Gastrocnemius medialis (tissue), 4 donors: Measurements from ENCODE around the gene OTOA. TPM values are rescaled to one million over a fixed set of nuclear protein-coding genes. Genes with fewer than 3 reads are reported as not detected.

ENCODE experiments used
- ATAC-seq, 2 donors: fragments of 150-250 bp; one replicate each; pipeline ENCODE4 v1.9.1; 2016
- DNase-seq, 2 donors: peaks; one replicate each; pipeline ENCODE4 v3.0.0-alpha.2; 2019
- H3K27ac ChIP-seq, 4 donors: fragments of 200-600 bp; sonication (generic); 1 replicate in 1 of 4; 2 replicates in 3 of 4; pipeline ENCODE4 v1.5.1; 2016 to 2018; ENCODE audit warnings: mild to moderate bottlenecking in 2 of 4, moderate library complexity in 1 of 4
- H3K27me3 ChIP-seq, 3 donors: fragments of 200-600 bp; sonication (generic) in 2 of 3; 1 replicate in 1 of 3; 2 replicates in 2 of 3; pipeline versions ENCODE4 v1.5.1 to v1.6.0; 2016 to 2019; ENCODE audit warnings: mild to moderate bottlenecking in 1 of 3, moderate library complexity in 1 of 3
- H3K36me3 ChIP-seq, 2 donors: fragments of 200-600 bp; sonication (generic) in 1 of 2; one replicate each; pipeline ENCODE4 v1.5.1; 2017 to 2018
- H3K4me1 ChIP-seq, 2 donors: fragments of 200-600 bp; sonication (generic) in 1 of 2; one replicate each; pipeline ENCODE4 v1.5.1; 2016 to 2017; ENCODE audit warnings: mild to moderate bottlenecking in 2 of 2
- H3K4me3 ChIP-seq, 4 donors: fragments of 200-600 bp; sonication (generic) in 3 of 4; 1 replicate in 1 of 4; 2 replicates in 3 of 4; pipeline ENCODE4 v1.5.1; 2016 to 2019; ENCODE audit warnings: mild to moderate bottlenecking in 2 of 4
- H3K9me3 ChIP-seq, 3 donors: fragments of 200-600 bp; sonication (generic) in 2 of 3; 1 replicate in 1 of 3; 2 replicates in 2 of 3; pipeline ENCODE4 v1.5.1; 2016 to 2019
- CTCF ChIP-seq, 5 experiments: fragments of 450-650 bp in 3 of 5; fragments of 200-600 bp in 2 of 5; sonication (generic) in 2 of 5; IDR thresholded peaks in 4 of 5; conservative IDR thresholded peaks in 1 of 5; 1 replicate in 4 of 5; 2 replicates in 1 of 5; pipeline ENCODE4 v1.5.1; 2016 to 2019; ENCODE audit warnings: antibody characterized with exemption in 5 of 5, mild to moderate bottlenecking in 3 of 5, moderate library complexity in 3 of 5
- POLR2A ChIP-seq, 2 donors: fragments of 450-650 bp; IDR thresholded peaks; one replicate each; pipeline ENCODE4 v1.6.1; 2017; ENCODE audit warnings: antibody characterized with exemption in 2 of 2, mild to moderate bottlenecking in 2 of 2, moderate library complexity in 2 of 2
- in situ Hi-C, 4 donors: fragments of 200-750 bp; cut with MboI; loops; one replicate each; pipeline versions ENCODE4 v1.15.0 to v1.8.0; 2017; ENCODE audit warnings: low sequenced_read_pairs in 4 of 4
- intact Hi-C: fragments of 100-400 bp; cut with DNase I; formaldehyde crosslinking; loops from one replicate; pipeline ENCODE4 v1.15.1; 2023; ENCODE audit warnings: low total_unique reads
- total RNA-seq, 4 donors: library from RNA; depleted of rRNA; stranded (reverse); fragments of >200 nt; gene quantifications; one replicate each; pipeline versions ENCODE4 v1.1.0 to v1.2.3, GENCODE V29; 2016

The OTOA gene
- total RNA-seq, 4 donors from 2014 or later: 1.6 TPM; not detected in 3

GRCh38 chr16:21619765-21620425, 43.9 kb upstream of the OTOA start:
- H3K36me3 ChIP-seq: peaks cover 0 to 1% of the 10 kb centered on the region in 2 donors
- H3K27ac ChIP-seq: no peak overlapping the region
- in situ Hi-C loops: no loop called here
- intact Hi-C loops: no loop called here
- H3K9me3 ChIP-seq: no peaks in the 10 kb centered on the region
- no peak for TF ChIP-seq POLR2A (IDR thresholded peaks at IDR 0.05)
- no peak for TF ChIP-seq CTCF (IDR thresholded peaks at IDR 0.05 in 4 of 5, conservative IDR thresholded peaks at IDR 0.05 in 1 of 5)
- H3K4me1 ChIP-seq: peaks cover 0 to 6% of the 10 kb centered on the region in 2 donors
- DNase-seq (no peak), ATAC-seq (no peak)
- no peak overlapping the region for H3K4me3 ChIP-seq
- H3K27me3 ChIP-seq: no peaks in the 10 kb centered on the region

- Histone ChIP-seq H3K27me3 (no peaks in the 10 kb centered on the region), H3K36me3 (peaks cover 0 to 7% of the 10 kb centered on the region in 2 donors), H3K27ac (no peak overlapping the region), H3K4me3 (no peak overlapping the region), H3K4me1 (peaks cover 0 to 6% of the 10 kb centered on the region in 2 donors), H3K9me3 (no peaks in the 10 kb centered on the region)
- no peak for TF ChIP-seq POLR2A (IDR thresholded peaks at IDR 0.05)
- no peak for TF ChIP-seq CTCF (IDR thresholded peaks at IDR 0.05 in 4 of 5, conservative IDR thresholded peaks at IDR 0.05 in 1 of 5)
- ATAC-seq (no peak), DNase-seq (no peak)
- in situ Hi-C loops (no loop called here), intact Hi-C loops (no loop called here)
Observed at GRCh38 chr16:21620592-21620991, 43.2 kb upstream of the OTOA start.

- peaks cover 0 to 7% of the 10 kb centered on the region in 2 donors for H3K36me3 ChIP-seq
- ATAC-seq (no peak), DNase-seq (no peak)
- no peak overlapping the region for H3K4me3 ChIP-seq
- no peaks in the 10 kb centered on the region for H3K27me3 ChIP-seq
- H3K4me1 ChIP-seq: peaks cover 0 to 6% of the 10 kb centered on the region in 2 donors
- intact Hi-C loops: no loop called here
- no peaks in the 10 kb centered on the region for H3K9me3 ChIP-seq
- in situ Hi-C loops: no loop called here
- no peak for TF ChIP-seq POLR2A (IDR thresholded peaks at IDR 0.05)
- no peak for TF ChIP-seq CTCF (IDR thresholded peaks at IDR 0.05 in 4 of 5, conservative IDR thresholded peaks at IDR 0.05 in 1 of 5)
- no peak overlapping the region for H3K27ac ChIP-seq
Observed at GRCh38 chr16:21622545-21622944, 41.2 kb upstream of the OTOA start.

GRCh38 chr16:21625026-21625425, 38.7 kb upstream of the OTOA start:
- in situ Hi-C loops: no loop called here
- no peaks in the 10 kb centered on the region for H3K27me3 ChIP-seq
- no peaks in the 10 kb centered on the region for H3K9me3 ChIP-seq
- ATAC-seq (no peak), DNase-seq (no peak)
- intact Hi-C loops: no loop called here
- H3K4me1 ChIP-seq: peaks cover 0 to under 1% of the 10 kb centered on the region in 2 donors
- no peak overlapping the region for H3K27ac ChIP-seq
- no peak for TF ChIP-seq CTCF (IDR thresholded peaks at IDR 0.05 in 4 of 5, conservative IDR thresholded peaks at IDR 0.05 in 1 of 5)
- no peak overlapping the region for H3K4me3 ChIP-seq
- H3K36me3 ChIP-seq: peaks cover 0 to 16% of the 10 kb centered on the region in 2 donors
